ENCODE measurements around the gene FADS1. TPM values are rescaled to one million over a fixed set of nuclear protein-coding genes. Genes with fewer than 3 reads are reported as not detected.

Gene FADS1
- total RNA-seq, 4 donors from 2014 or later = 7.3 to 58.6 (median 21.8) TPM

- intact Hi-C loops (cut with DNase I; ENCODE audit: low total_unique reads) = no loop called here
Observed at GRCh38 chr11:61841636-61842527, 25.1 kb upstream of the FADS1 start.

DNA sequence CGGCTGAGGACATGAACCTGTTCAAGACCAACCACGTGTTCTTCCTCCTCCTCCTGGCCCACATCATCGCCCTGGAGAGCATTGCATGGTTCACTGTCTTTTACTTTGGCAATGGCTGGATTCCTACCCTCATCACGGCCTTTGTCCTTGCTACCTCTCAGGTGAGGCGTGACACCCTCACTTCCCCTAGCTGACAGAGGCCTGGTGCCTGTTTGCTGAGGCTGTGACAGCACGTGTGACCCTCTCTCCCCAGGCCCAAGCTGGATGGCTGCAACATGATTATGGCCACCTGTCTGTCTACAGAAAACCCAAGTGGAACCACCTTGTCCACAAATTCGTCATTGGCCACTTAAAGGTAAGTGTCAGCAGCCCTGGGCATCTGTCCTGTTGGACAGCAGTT, 23.6 kb upstream of the FADS1 start:
- no peak overlapping the region for H3K4me3 ChIP-seq (ENCODE audit: low read depth, poor library complexity, severe bottlenecking)
- TF ChIP-seq POLR2A (IDR thresholded peaks at IDR 0.05) (no peak), CTCF (IDR thresholded peaks at IDR 0.05) (no peak)
- WGBS, 2 donors = 92 to 94% methylated on average over 7 of the region's 7 CpGs
- DNase-seq (ENCODE audit: low spot score in 2 of 2) = no peak
- intact Hi-C loops (cut with DNase I; ENCODE audit: low total_unique reads) = no loop called here

More at GRCh38 chr11:61841636-61842527, 25.1 kb upstream of the FADS1 start:
- no peak for TF ChIP-seq CTCF (IDR thresholded peaks at IDR 0.05)
- no peak for TF ChIP-seq POLR2A (IDR thresholded peaks at IDR 0.05)
- H3K4me3 ChIP-seq (ENCODE audit: low read depth, poor library complexity, severe bottlenecking) = no peak overlapping the region
- DNase-seq (ENCODE audit: low spot score in 2 of 2) = no peak
- 88% methylated on average over 12 of the region's 12 CpGs for WGBS, 2 donors

GRCh38 chr11:61839742-61840141, 22.9 kb upstream of the FADS1 start:
- no peak overlapping the region for H3K4me3 ChIP-seq (ENCODE audit: low read depth, poor library complexity, severe bottlenecking)
- DNase-seq (ENCODE audit: low spot score in 2 of 2) = no peak
- 85 to 90% methylated on average over 2 of the region's 2 CpGs for WGBS, 2 donors
- intact Hi-C loops (cut with DNase I; ENCODE audit: low total_unique reads) = no loop called here
- TF ChIP-seq POLR2A (IDR thresholded peaks at IDR 0.05) (no peak), CTCF (IDR thresholded peaks at IDR 0.05) (no peak)

DNA sequence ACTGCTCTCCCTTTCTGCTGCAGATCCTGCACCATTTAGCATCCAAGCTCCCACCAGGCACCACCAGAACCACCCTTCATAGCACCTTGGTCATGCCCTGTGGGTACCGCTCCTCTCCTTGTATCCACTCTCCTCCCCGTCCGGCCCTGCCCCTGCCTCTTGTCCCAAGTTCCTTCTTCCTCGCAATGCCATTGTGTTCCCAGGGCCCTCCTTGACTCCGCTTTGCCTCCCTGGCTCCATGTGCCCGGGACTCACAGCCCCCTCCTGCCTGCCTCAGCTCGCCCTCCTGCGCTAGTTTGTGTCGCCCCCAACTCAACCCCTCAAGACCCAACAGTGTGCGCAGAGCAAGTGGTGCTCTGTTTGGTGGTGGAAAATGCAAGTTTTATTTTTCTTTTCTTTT, 22.1 kb upstream of the FADS1 start:
- no peak for DNase-seq (ENCODE audit: low spot score in 2 of 2)
- intact Hi-C loops (cut with DNase I; ENCODE audit: low total_unique reads) = no loop called here
- no peak for TF ChIP-seq CTCF (IDR thresholded peaks at IDR 0.05)
- no peak for TF ChIP-seq POLR2A (IDR thresholded peaks at IDR 0.05)
- 85 to 92% methylated on average over 10 of the region's 10 CpGs for WGBS, 2 donors
- H3K4me3 ChIP-seq (ENCODE audit: low read depth, poor library complexity, severe bottlenecking) = no peak overlapping the region

DNA sequence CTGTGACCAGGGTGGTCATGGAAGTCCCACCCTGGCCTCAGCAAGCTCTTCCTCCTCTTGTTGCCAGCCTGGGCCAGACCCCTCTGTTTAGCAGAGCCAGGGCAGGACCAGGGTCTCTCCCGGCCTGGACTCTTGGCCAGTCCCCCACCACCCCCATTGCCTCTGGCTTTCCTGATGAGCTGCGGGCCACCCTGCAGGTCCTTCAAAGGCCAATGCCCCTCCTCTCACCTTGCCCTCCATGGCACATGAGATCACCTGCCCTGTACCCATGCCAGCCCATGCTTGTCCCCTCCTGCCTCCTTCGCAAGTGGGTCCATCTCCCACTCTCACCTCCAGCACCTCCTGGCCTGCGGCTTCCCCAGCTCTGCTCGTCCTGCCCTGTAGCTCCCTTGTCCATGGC, 21.7 kb upstream of the FADS1 start:
- H3K4me3 ChIP-seq (ENCODE audit: low read depth, poor library complexity, severe bottlenecking) = no peak overlapping the region
- DNase-seq (ENCODE audit: low spot score in 2 of 2) = no peak
- intact Hi-C loops (cut with DNase I; ENCODE audit: low total_unique reads) = no loop called here
- TF ChIP-seq CTCF (IDR thresholded peaks at IDR 0.05) (no peak), POLR2A (IDR thresholded peaks at IDR 0.05) (no peak)
- 95% methylated on average over 5 of the region's 5 CpGs for WGBS, 2 donors
